Left lung (tissue), 10 donors: Measurements from ENCODE around the gene PDIA2. TPM values are rescaled to one million over a fixed set of nuclear protein-coding genes. Genes with fewer than 3 reads are reported as not detected.

Source experiments
- ATAC-seq: fragments of 200-7000 bp; cut with Tn5 transposase; one replicate; pipeline ENCODE4 v1.9.1; 2020; ENCODE audit warnings: moderate library complexity
- DNase-seq, 4 donors: peaks; one replicate each; pipeline ENCODE4 v3.0.0-alpha.2; 2013 to 2020
- H3K27ac ChIP-seq, 2 donors: fragments of 200-600 bp; sonication (generic) in 1 of 2; one replicate each; pipeline versions ENCODE4 v1.5.0 to v1.8.0; 2020 to 2021
- H3K27me3 ChIP-seq, 2 donors: fragments of 200-600 bp; sonication (generic) in 1 of 2; one replicate each; pipeline versions ENCODE4 v1.5.0 to v1.8.0; 2020 to 2021
- H3K36me3 ChIP-seq, 2 donors: fragments of 200-600 bp; sonication (generic) in 1 of 2; one replicate each; pipeline versions ENCODE4 v1.5.0 to v1.8.0; 2020 to 2021
- H3K4me1 ChIP-seq, 2 donors: fragments of 200-600 bp; one replicate each; pipeline ENCODE4 v1.8.0; 2021
- H3K4me3 ChIP-seq, 2 donors: fragments of 200-600 bp; sonication (generic) in 1 of 2; one replicate each; pipeline versions ENCODE4 v1.5.0 to v1.8.0; 2020 to 2021; ENCODE audit warnings: mild to moderate bottlenecking in 1 of 2
- H3K9me3 ChIP-seq, 2 donors: fragments of 200-600 bp; sonication (generic) in 1 of 2; one replicate each; pipeline versions ENCODE4 v1.5.0 to v1.8.0; 2020 to 2021
- CTCF ChIP-seq, 2 donors: fragments of 200-600 bp; sonication (generic) in 1 of 2; IDR thresholded peaks; one replicate each; pipeline versions ENCODE4 v1.5.0 to v1.8.0; 2021; ENCODE audit warnings: antibody characterized with exemption in 2 of 2
- intact Hi-C, 2 donors: fragments of 100-400 bp; cut with DNase I; formaldehyde crosslinking; loops; one replicate each; pipeline versions ENCODE4 v1.11.2 to v1.14.2; 2022
- polyA plus RNA-seq, 6 donors: library from polyadenylated mRNA; unstranded; fragments of 120-200 nt; gene quantifications; one replicate each; pipeline ENCODE4 v1.2.1, GENCODE V29; 2013; ENCODE audit not compliant: insufficient read length in 6 of 6
- total RNA-seq, 2 donors: library from RNA; stranded (reverse); fragmentation: NEBNext Ultra II Directional; extraction: Animal tissue kit (Norgen Biotek cat#: 25700); gene quantifications; one replicate each; pipeline ENCODE4 v1.2.1, GENCODE V29; 2021
- donor health status: DM: no; HTN: yes; CAD: no.
- donor health status: DM: no; HTN: no; CAD: no.

The PDIA2 gene
- total and polyA plus RNA-seq, 8 donors = 0.29 to 1.2 (median 0.57) TPM

- peaks cover 0 to 70% of the 10 kb centered on the region in 2 donors for H3K36me3 ChIP-seq
- no peak overlapping the region for H3K4me3 ChIP-seq
- H3K27me3 ChIP-seq = peaks cover 0 to 3% of the 10 kb centered on the region in 2 donors
- intact Hi-C loops = no loop called here
- H3K27ac ChIP-seq = no peak overlapping the region
- H3K9me3 ChIP-seq = no peaks in the 10 kb centered on the region
- DNase-seq (no peak), ATAC-seq (no peak)
- H3K4me1 ChIP-seq = no peaks in the 10 kb centered on the region
- TF ChIP-seq CTCF (IDR thresholded peaks at IDR 0.05) = no peak
Observed at GRCh38 chr16:287981-288920, 5.3 kb downstream of the PDIA2 start.

GRCh38 chr16:289395-289997 lies 6.5 kb downstream of the PDIA2 start:
- Histone ChIP-seq H3K27ac (no peak overlapping the region), H3K4me3 (no peak overlapping the region), H3K9me3 (no peaks in the 10 kb centered on the region), H3K27me3 (no peaks in the 10 kb centered on the region), H3K36me3 (peaks cover 0 to 79% of the 10 kb centered on the region in 2 donors), H3K4me1 (no peaks in the 10 kb centered on the region)
- intact Hi-C loops = no loop called here
- DNase-seq = no peak
- TF ChIP-seq CTCF (IDR thresholded peaks at IDR 0.05) = no peak
- no peak for ATAC-seq

- no peaks in the 10 kb centered on the region for H3K9me3 ChIP-seq
- H3K4me3 ChIP-seq = no peak overlapping the region
- no peak overlapping the region for H3K27ac ChIP-seq
- ATAC-seq (no peak), DNase-seq (peak in 1 of 4 donors; percentile 78)
- H3K4me1 ChIP-seq = no peaks in the 10 kb centered on the region
- no peak for TF ChIP-seq CTCF (IDR thresholded peaks at IDR 0.05)
- peaks cover 0 to 79% of the 10 kb centered on the region in 2 donors for H3K36me3 ChIP-seq
- H3K27me3 ChIP-seq = no peaks in the 10 kb centered on the region
- intact Hi-C loops = no loop called here
Observed at GRCh38 chr16:290015-290680, 7.2 kb downstream of the PDIA2 start.

- ATAC-seq (no peak), DNase-seq (no peak)
- no peak for TF ChIP-seq CTCF (IDR thresholded peaks at IDR 0.05)
Observed at GRCh38 chr16:290681-291405, 7.9 kb downstream of the PDIA2 start.

More at GRCh38 chr16:290681-291405, 7.9 kb downstream of the PDIA2 start:
- no peaks in the 10 kb centered on the region for H3K27me3 ChIP-seq
- no peak overlapping the region for H3K4me3 ChIP-seq
- H3K36me3 ChIP-seq = peaks cover 0 to 82% of the 10 kb centered on the region in 2 donors
- H3K9me3 ChIP-seq = no peaks in the 10 kb centered on the region
- H3K4me1 ChIP-seq = no peaks in the 10 kb centered on the region
- H3K27ac ChIP-seq = no peak overlapping the region
- intact Hi-C loops = no loop called here
